Left kidney (tissue), 2 donors: ENCODE results near the gene CHAD. TPM values are rescaled to one million over a fixed set of nuclear protein-coding genes. Genes with fewer than 3 reads are reported as not detected.
"Not testable (repeated sequence)": the region's sequence is repeated elsewhere in the genome, so short reads cannot be mapped to it uniquely, and the experiment has no call there.

ENCODE experiments used
- DNase-seq: peaks from one replicate; pipeline ENCODE4 v3.0.0-alpha.2; 2013
- polyA plus RNA-seq: library from polyadenylated mRNA; unstranded; fragments of 120-200 nt; gene quantifications from one replicate; pipeline ENCODE4 v1.2.1, GENCODE V29; 2013; ENCODE audit not compliant: insufficient read length

The CHAD gene
- polyA plus RNA-seq, 1 donor: 4.0 TPM

GRCh38 chr17:50475362-50475761 is 6.7 kb upstream of the CHAD start:
- DNase-seq: no peak

- DNase-seq: no peak
Measured at GRCh38 chr17:50474523-50474922, 5.8 kb upstream of the CHAD start.

- DNase-seq: no peak
Measured at GRCh38 chr17:50473901-50474300, 5.2 kb upstream of the CHAD start.

GRCh38 chr17:50472761-50473161 is 4.1 kb upstream of the CHAD start:
- DNase-seq: not testable (repeated sequence)

DNA sequence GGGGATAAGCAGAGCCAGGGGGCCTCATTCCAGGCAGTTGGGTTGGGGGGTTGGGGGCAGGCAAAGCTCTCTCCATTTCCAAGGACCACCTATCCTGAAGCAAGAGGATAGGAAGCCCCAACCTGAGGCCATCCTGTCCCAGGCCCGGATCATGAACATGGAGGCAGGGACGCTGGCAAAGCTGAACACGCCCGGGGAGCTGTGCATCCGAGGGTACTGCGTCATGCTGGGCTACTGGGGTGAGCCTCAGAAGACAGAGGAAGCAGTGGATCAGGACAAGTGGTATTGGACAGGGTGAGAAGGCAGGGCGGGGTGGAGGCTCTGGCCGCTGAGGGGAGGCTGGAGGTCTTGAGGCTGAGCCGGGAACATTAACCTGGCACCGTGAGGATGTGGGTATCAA is 3.6 kb upstream of the CHAD start:
- no peak for DNase-seq

- no peak for DNase-seq
Measured at GRCh38 chr17:50471009-50471905, 2.6 kb upstream of the CHAD start.

DNA sequence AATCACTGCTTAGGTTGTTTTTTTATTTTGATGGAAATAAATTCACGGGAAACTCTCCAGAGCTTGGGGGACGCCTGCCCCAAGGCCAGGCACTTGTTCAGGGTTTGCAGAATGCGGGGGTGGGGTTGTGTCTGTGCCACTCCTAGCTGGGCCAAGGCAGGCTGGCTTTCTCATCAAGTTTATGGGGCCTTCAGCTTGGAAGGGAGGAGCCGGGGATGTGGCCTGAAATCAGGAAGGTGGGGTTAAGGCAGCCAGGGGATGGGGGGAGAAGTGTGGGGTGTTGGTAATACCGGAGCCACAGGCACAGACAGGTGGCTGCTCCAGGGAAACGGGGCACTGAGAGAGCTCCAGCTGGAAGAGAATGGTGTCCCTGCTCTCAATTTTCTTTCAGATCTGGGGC is 1.7 kb upstream of the CHAD start:
- DNase-seq: no peak

DNA sequence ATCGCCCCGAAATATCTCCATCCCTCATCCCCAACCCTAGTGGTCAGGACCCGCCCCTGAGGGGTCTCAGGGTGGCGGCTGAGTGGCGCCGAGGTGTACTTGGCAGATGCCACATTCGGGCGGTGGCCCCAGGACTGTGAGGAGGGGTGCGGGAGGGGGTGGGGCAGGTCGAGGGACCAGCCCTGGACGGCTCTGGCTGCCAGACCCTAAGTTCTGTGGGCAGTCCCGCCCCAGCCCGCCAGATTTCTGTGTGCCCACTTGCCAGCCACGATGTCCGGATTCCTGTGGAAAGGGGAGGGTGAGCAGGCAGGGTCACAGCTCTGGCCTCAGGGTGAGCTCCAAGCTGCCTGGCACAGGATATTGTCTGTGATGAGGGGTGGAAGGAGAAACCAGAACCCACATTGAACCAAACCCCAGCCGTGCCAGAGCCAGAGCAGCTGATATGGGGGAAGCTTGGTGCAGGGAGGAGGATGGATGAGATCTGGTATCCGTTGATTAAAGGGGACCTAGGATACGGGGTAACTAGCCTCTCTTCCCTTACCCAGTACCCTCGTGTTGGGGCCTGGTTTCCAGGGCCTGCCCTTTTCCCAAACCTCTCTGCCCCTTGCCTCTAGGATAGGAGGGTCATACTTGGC is 1.1 kb upstream of the CHAD start:
- no peak for DNase-seq

GRCh38 chr17:50469208-50469605 is 527 bp upstream of the CHAD start:
- no peak for DNase-seq

GRCh38 chr17:50467855-50468303 is 801 bp downstream of the CHAD start:
- DNase-seq: no peak

DNA sequence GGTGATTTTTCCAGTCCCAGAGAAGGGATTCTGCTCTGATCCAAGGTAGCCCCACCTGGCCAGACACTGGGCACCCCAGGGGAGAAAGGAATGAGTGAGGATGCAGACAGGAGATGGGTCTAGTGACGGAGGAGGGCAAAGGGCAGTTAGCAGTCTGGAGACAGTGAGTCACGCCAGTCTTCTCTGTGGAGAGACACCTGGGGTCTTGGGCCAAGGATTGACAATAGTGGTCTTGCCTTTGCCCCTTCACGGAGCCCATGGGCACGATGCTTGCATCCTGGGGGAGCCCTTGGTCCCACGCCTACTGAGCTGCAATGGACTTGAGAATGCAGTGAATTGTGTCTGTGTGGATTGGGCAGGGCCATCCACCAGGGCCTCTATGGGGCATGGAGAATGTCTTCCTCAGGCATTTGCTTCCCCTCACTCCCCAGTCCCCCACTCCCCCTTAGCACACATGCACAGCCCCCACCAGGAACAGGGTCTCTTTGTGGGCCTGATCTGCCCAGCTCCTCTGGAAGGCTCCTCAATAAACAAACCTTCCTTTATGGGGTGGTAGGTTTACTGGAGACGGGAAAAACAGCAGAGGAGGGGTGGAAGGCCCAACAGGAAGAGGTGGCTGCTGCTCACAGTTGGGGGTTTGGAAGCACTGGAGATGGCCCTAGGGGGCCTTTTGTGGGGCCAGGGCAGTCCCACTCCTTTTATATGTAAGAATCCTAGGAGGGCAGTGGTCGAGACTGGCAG is 1.4 kb downstream of the CHAD start:
- DNase-seq: no peak

DNA sequence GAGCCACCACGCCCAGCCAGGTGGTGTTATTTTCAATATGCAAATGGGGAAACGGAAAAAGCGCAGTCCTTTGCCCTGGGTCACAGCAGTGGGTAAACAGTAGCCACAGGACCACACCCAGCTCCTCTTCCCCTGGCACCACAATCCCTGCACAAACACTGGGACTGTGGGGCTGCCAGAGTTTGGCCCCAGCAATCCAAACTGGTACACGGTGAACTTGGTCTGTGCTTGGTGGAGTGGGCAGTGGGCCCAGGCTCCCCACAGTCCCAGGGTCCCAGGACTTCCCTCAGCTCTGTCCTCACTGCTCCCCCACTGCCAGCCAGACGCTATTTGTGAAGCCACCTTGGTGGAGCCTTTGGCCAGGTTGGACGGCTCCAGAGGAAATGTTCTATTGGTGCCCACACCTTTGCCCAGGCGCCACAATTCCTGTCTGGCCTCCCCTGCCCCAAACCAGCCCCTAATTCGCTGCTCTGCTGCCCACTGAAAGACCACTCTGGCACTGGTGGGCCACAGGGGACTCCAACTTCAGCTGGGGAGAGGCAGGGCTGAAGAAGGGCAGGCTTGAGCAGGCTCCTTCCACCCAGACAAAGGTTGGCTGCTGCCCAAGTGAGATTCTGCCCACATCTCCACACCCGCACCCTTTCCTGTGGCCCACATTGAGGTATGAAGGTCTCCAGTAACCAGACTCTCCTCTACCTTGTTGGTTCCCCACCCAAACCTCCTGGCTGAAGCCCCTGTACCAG is 2.1 kb downstream of the CHAD start:
- DNase-seq: no peak

- DNase-seq: no peak
Measured at GRCh38 chr17:50465635-50466034, 3.0 kb downstream of the CHAD start.

- DNase-seq: no peak
Measured at GRCh38 chr17:50465171-50465570, 3.5 kb downstream of the CHAD start.

DNA sequence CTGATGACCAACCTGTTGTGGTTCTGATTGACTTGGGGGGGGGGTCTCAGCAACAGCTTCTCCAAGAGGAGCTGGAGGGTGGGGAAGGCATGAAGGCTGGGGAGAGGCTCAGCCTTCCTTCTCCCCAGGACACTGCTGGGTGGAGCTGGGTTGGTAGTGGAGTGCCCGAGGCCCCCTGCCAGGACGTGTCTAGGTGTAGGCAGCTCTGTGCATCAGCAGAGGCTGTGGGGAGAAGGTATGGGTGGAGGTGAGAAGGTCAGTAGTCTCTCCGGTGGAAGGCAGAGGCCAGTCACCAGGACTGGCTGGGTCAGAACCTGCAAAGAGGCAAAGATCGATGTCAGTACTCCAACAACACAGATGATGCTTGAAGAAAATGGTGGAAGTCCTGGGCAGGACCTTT is 3.9 kb downstream of the CHAD start:
- no peak for DNase-seq

DNA sequence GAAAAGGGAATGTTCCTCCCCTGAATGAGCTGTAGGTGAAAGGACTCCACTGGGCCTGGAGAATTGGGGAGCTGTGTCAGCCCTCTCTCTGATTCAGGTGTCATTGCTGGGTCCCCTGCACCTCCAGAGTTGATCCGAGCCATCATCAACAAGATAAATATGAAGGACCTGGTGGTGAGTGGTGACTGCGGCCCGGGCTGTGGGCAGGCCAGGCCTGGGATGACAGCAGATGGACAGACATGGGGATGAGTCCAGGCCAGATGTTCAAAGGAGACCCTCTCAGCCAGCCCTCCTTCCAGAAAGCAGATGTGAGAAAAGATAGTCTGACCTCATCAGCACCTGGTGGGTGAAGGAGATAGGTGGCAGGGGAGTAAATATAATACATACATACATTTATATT is 4.6 kb downstream of the CHAD start:
- no peak for DNase-seq

GRCh38 chr17:50462446-50462845 is 6.2 kb downstream of the CHAD start:
- DNase-seq: no peak

GRCh38 chr17:50461550-50462132 is 7.0 kb downstream of the CHAD start:
- DNase-seq: no peak

- DNase-seq: no peak
Measured at GRCh38 chr17:50460831-50461526, 7.7 kb downstream of the CHAD start.

DNA sequence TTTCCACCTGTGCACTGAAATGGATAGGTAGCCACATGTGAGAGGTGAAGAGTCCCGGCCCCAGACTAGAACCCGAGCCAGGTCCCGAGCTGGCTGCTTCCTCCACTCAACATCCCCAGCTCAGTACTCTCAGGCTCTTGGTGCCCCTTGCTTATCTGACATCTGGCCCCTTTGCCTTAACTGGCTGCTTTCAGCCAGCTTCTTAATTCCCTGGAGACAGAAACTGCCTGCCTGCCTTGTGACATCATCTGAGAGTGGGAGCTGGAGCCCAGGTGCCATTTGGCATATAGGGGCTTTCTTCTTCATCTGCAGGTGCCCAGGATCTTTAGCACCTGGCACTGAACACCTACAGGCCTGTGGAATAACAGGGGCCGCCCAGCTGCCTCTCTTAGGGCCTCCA is 8.9 kb downstream of the CHAD start:
- DNase-seq: no peak
